ENCODE results near the gene MVP.
"Not testable (repeated sequence)": the region's sequence is repeated elsewhere in the genome, so short reads cannot be mapped to it uniquely, and the experiment has no call there.

Gene MVP

DNA sequence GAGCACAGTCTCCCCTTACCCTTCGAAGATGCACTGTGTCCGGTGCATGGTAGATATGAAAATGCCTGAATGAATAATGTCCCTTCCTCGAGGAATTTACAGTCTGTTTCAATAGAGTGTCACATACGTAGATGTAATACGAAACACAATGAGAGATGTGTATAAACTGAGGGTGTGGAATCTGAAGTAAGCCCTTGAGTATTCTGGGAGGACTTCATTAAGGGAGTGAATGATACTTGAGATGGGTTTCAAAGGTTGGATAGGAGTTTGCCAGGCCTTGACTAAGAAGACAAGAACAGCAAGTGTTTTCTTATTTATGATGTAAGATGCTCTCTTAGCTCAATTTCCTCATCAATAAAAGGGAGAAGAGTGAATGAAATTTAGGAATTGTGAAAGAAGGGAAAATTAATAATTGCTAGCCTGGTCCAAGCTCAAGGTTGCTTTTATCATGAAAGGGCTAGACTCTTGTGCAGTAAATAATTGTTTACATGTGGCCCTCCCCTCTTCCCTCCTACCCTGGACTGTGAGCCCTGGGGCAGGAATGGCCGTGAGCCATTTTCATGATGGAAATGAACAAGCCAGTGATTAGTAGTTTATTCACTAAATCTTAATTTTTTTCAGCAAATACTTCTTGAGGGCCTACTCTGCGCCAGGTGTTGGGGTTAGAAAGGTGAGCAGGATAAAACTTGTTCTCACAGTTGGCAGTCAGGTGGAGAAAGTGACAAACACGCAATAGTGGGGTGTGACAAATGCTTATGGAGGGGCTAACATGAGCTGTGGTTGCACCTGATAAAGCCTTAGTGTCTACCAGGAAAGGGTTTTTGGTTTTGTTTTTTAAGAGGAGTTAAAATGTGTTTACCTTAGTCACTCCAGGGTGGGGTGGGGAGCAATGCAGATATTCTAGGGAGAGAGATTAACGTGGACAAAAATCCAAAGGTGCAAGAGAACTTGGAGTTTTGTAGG lies 28.1 kb upstream of the MVP start:
- no peak overlapping the region for H3K27ac ChIP-seq
- POLR2A ChIA-PET (ENCODE audit: low non-redundant PET) = no interaction called here
- no peak for DNase-seq (ENCODE audit: low spot score)

GRCh38 chr16:29793153-29793552 lies 27.1 kb upstream of the MVP start:
- POLR2A ChIA-PET (ENCODE audit: low non-redundant PET) = not testable (repeated sequence)

More for the DNA sequence above, 28.1 kb upstream of the MVP start:
- TF ChIP-seq CTCF (conservative IDR thresholded peaks at IDR 0.05; ENCODE audit: low read depth) = no peak
- CTCF ChIA-PET = interaction anchor here (1.1 kb wide), 1 partner anchor 12 kb away, joined by 3 read pairs; no protein-coding TSS in a partner anchor

DNA sequence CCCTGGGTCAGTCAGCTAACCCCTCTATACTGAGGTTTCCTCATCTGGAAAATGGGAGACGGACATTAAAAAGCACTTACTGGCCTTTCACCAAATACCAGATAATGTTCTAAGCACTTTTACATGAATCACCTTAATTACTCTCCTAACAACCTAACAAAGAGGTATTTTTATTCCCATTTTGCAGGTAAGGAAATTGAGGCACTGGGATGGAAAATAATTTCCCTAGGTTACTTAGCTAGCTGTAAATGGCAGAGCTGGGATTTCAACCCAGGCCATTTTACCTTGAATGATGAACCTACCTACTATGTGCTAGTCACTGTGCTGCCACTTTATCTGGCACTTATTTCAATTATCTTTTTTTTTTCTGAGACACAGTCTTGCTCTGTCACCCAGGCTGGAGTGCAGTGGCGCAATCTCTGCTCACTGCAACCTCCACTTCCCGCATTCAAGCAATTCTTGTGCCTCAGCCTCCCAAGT lies 26.0 kb upstream of the MVP start:
- ChIA-PET POLR2A (ENCODE audit: low non-redundant PET) (no interaction called here), CTCF (interaction anchor here (0.5 kb wide), 1 partner anchor 30 kb away, joined by 3 read pairs; no protein-coding TSS in a partner anchor)
- no peak for DNase-seq (ENCODE audit: low spot score)
- TF ChIP-seq CTCF (conservative IDR thresholded peaks at IDR 0.05; ENCODE audit: low read depth) = no peak
- no peak overlapping the region for H3K27ac ChIP-seq

More at GRCh38 chr16:29793153-29793552, 27.1 kb upstream of the MVP start:
- CTCF ChIA-PET = interaction anchor here (0.7 to 1.0 kb wide), 2 partner anchors 9 to 22 kb away, joined by 3 to 4 read pairs; partner anchors contain the start of gene PAGR1
- H3K27ac ChIP-seq; DNase-seq (ENCODE audit: low spot score): not testable (repeated sequence)

DNA sequence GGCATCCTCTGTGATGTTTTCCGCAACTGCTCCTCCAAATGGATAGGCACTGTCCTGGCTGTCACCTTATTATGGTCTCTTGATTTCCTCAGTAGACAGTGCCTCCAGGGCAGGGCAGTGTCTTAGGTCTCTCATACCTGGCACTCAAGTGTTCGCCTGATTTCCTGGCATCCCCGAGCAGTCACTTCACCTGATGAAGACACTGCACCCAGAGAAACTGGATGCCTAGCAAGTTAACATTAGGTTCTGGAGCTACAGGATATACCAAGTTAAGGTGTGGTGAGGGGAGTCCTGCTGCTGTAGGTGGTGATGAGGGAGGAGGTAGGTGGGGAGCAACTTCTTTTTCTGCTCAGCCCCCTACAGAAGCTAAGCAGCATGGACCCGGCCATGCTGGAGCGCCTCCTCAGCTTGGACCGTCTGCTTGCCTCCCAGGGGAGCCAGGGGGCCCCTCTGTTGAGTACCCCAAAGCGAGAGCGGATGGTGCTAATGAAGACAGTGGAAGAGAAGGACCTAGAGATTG lies 17.8 kb upstream of the MVP start:
- H3K27ac ChIP-seq = peak overlapping the region; percentile 99
- ChIA-PET CTCF (interaction anchor here (0.9 to 1.1 kb wide), 2 partner anchors 12 to 46 kb away, joined by 4 read pairs; partner anchors contain the start of gene KIF22), POLR2A (ENCODE audit: low non-redundant PET) (no interaction called here)
- no peak for TF ChIP-seq CTCF (conservative IDR thresholded peaks at IDR 0.05; ENCODE audit: low read depth)
- DNase-seq (ENCODE audit: low spot score) = no peak

DNA sequence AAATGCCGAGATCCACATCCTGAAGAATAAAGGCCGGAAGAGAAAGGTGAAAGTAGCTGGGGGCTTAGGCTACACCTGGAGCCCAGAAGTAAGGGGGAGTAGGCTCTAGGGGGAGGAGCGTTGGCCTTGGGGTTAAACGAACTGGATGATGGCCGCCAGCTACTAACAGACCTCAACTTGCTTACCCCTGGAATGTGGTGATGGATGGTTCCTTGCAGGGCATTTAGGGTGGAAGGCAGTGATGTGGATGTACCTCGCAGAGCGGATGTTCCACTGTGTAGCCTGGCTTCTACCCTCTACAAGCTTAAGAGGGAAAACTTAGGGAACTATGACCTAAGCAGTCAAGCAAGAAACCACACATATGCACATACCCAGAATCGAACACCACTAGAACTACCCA lies 16.2 kb upstream of the MVP start:
- H3K27ac ChIP-seq = peak overlapping the region; percentile 99
- POLR2A ChIA-PET (ENCODE audit: low non-redundant PET) = no interaction called here
- CTCF ChIA-PET = interaction anchor here (0.6 kb wide), 1 partner anchor 17 kb away, joined by 3 read pairs; no protein-coding TSS in a partner anchor
- TF ChIP-seq CTCF (conservative IDR thresholded peaks at IDR 0.05; ENCODE audit: low read depth) = no peak
- DNase-seq (ENCODE audit: low spot score) = no peak

DNA sequence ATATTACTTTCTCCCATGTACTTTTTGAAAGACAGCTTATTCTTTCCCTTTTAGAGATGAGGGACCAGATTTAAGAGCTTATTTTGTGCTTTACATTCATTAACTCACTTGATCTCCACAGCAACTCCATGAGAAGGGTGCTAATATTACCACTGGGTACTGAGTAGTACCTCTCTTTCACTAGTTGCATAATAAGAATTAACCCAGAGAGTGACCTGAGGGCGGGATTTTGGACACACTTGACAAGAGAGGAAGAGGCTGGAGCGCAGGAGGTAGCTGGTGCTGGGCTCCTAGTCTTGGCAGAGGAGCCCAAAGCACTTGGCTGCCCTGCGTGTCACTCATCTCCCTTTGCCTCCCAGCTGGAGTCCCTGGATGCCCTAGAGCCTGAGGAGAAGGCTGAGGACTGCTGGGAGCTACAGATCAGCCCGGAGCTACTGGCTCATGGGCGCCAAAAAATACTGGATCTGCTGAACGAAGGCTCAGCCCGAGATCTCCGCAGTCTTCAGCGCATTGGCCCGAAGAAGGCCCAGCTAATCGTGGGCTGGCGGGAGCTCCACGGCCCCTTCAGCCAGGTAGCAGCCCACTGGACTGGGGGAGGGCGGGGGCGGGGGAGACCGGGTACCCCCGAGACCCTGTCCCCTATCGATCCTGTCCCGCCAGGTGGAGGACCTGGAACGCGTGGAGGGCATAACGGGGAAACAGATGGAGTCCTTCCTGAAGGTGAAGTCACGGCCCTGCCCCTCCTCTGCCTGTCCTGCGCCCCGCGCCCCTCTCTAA lies 15.6 kb upstream of the MVP start:
- DNase-seq (ENCODE audit: low spot score) = no peak
- ChIA-PET POLR2A (ENCODE audit: low non-redundant PET) (interaction anchor here (0.5 kb wide), 1 partner anchor 830 kb away, joined by 3 read pairs; the partner anchor contains the start of gene SPNS1), CTCF (interaction anchor here (0.6 to 0.9 kb wide), 5 partner anchors 13 to 113 kb away, joined by 3 to 7 read pairs (median 3); no protein-coding TSS in a partner anchor)
- H3K27ac ChIP-seq = peak overlapping the region; percentile 99
- TF ChIP-seq CTCF (conservative IDR thresholded peaks at IDR 0.05; ENCODE audit: low read depth) = no peak
